Measurements from ENCODE around the gene RABGAP1L. TPM values are rescaled to one million over a fixed set of nuclear protein-coding genes. Genes with fewer than 3 reads are reported as not detected.
"Not testable (repeated sequence)": the region's sequence is repeated elsewhere in the genome, so short reads cannot be mapped to it uniquely, and the experiment has no call there.

Gene RABGAP1L
- total and polyA plus RNA-seq, 2 donors from 2014 or later: 16.2 to 48.5 TPM

GRCh38 chr1:174326278-174326677 is 167.0 kb downstream of the RABGAP1L start:
- peaks cover 0 to 9% (median 0%) of the 10 kb centered on the region in 3 donors for H3K9me3 ChIP-seq (ENCODE audit: control insufficient read depth in 2 of 3, insufficient read depth in 1 of 3, low read length in 3 of 3)
- H3K27me3 ChIP-seq (ENCODE audit: control insufficient read depth, insufficient read depth, low read length): no peaks in the 10 kb centered on the region
- no peak for DNase-seq
- intact Hi-C loops (cut with DNase I): no loop called here
- no peaks in the 10 kb centered on the region for H3K4me1 ChIP-seq (ENCODE audit: control insufficient read depth in 2 of 3, insufficient read depth in 2 of 3, low read depth in 1 of 3, low read length in 3 of 3)
- no peak for FAIRE-seq
- H3K27ac ChIP-seq (ENCODE audit: low read depth in 2 of 2, low read length in 2 of 2): no peak overlapping the region
- H3K4me3 ChIP-seq (ENCODE audit: low read length in 3 of 3): no peak overlapping the region
- TF ChIP-seq CTCF (IDR thresholded peaks at IDR 0.05; ENCODE audit: borderline replicate concordance, extremely low read depth, insufficient read depth): no peak
- H3K36me3 ChIP-seq (ENCODE audit: control insufficient read depth in 2 of 3, insufficient read depth in 3 of 3, low read length in 3 of 3): peaks cover 0 to 9% (median 3%) of the 10 kb centered on the region in 3 donors
- no peak overlapping the region for H3K9ac ChIP-seq (ENCODE audit: low read length in 3 of 3)

- H3K36me3 ChIP-seq (ENCODE audit: control insufficient read depth in 2 of 3, insufficient read depth in 3 of 3, low read length in 3 of 3): no peaks in the 10 kb centered on the region
- H3K4me3 ChIP-seq (ENCODE audit: low read length in 3 of 3): no peak overlapping the region
- FAIRE-seq: no peak
- TF ChIP-seq CTCF (IDR thresholded peaks at IDR 0.05; ENCODE audit: borderline replicate concordance, extremely low read depth, insufficient read depth): no peak
- intact Hi-C loops (cut with DNase I): no loop called here
- no peaks in the 10 kb centered on the region for H3K27me3 ChIP-seq (ENCODE audit: control insufficient read depth, insufficient read depth, low read length)
- H3K4me1 ChIP-seq (ENCODE audit: control insufficient read depth in 2 of 3, insufficient read depth in 2 of 3, low read depth in 1 of 3, low read length in 3 of 3): peaks cover 0 to 2% (median 0%) of the 10 kb centered on the region in 3 donors
- no peaks in the 10 kb centered on the region for H3K9me3 ChIP-seq (ENCODE audit: control insufficient read depth in 2 of 3, insufficient read depth in 1 of 3, low read length in 3 of 3)
- no peak for DNase-seq
- H3K9ac ChIP-seq (ENCODE audit: low read length in 3 of 3): no peak overlapping the region
- no peak overlapping the region for H3K27ac ChIP-seq (ENCODE audit: low read depth in 2 of 2, low read length in 2 of 2)
These were observed 174.1 kb downstream of the RABGAP1L start for GRCh38 chr1:174333437-174333836.

GRCh38 chr1:174337000-174337681 is 177.8 kb downstream of the RABGAP1L start:
- intact Hi-C loops (cut with DNase I): no loop called here
- H3K36me3 ChIP-seq (ENCODE audit: control insufficient read depth in 2 of 3, insufficient read depth in 3 of 3, low read length in 3 of 3): no peaks in the 10 kb centered on the region

GRCh38 chr1:174340404-174340803 is 181.1 kb downstream of the RABGAP1L start:
- H3K9ac ChIP-seq (ENCODE audit: low read length in 3 of 3); H3K36me3 ChIP-seq (ENCODE audit: control insufficient read depth in 2 of 3, insufficient read depth in 3 of 3, low read length in 3 of 3); intact Hi-C loops (cut with DNase I); H3K4me3 ChIP-seq (ENCODE audit: low read length in 3 of 3); DNase-seq; H3K4me1 ChIP-seq (ENCODE audit: control insufficient read depth in 2 of 3, insufficient read depth in 2 of 3, low read depth in 1 of 3, low read length in 3 of 3); H3K27ac ChIP-seq (ENCODE audit: low read depth in 2 of 2, low read length in 2 of 2); H3K27me3 ChIP-seq (ENCODE audit: control insufficient read depth, insufficient read depth, low read length); H3K9me3 ChIP-seq (ENCODE audit: control insufficient read depth in 2 of 3, insufficient read depth in 1 of 3, low read length in 3 of 3); FAIRE-seq: not testable (repeated sequence)

More at GRCh38 chr1:174337000-174337681, 177.8 kb downstream of the RABGAP1L start:
- no peak for TF ChIP-seq CTCF (IDR thresholded peaks at IDR 0.05; ENCODE audit: borderline replicate concordance, extremely low read depth, insufficient read depth)
- Histone ChIP-seq H3K27me3 (ENCODE audit: control insufficient read depth, insufficient read depth, low read length) (no peaks in the 10 kb centered on the region), H3K9me3 (ENCODE audit: control insufficient read depth in 2 of 3, insufficient read depth in 1 of 3, low read length in 3 of 3) (no peaks in the 10 kb centered on the region), H3K27ac (ENCODE audit: low read depth in 2 of 2, low read length in 2 of 2) (no peak overlapping the region), H3K4me1 (ENCODE audit: control insufficient read depth in 2 of 3, insufficient read depth in 2 of 3, low read depth in 1 of 3, low read length in 3 of 3) (peaks cover 0 to 2% (median 0%) of the 10 kb centered on the region in 3 donors), H3K4me3 (ENCODE audit: low read length in 3 of 3) (no peak overlapping the region), H3K9ac (ENCODE audit: low read length in 3 of 3) (no peak overlapping the region)
- DNase-seq (no peak), FAIRE-seq (no peak)
